ENCODE data around the gene SLC7A1. TPM values are rescaled to one million over a fixed set of nuclear protein-coding genes. Genes with fewer than 3 reads are reported as not detected.

SLC7A1 gene
- total RNA-seq, 2 donors from 2014 or later, result 47.7 to 63.5 TPM

- intact Hi-C loops (cut with DNase I), result loop anchor here (10.0 kb wide), 3 partner anchors 75 to 845 kb away; no protein-coding TSS in a partner anchor
- no peak for DNase-seq (ENCODE audit: low spot score)
Measured at GRCh38 chr13:29589967-29590366, 5.5 kb downstream of the SLC7A1 start.

DNA sequence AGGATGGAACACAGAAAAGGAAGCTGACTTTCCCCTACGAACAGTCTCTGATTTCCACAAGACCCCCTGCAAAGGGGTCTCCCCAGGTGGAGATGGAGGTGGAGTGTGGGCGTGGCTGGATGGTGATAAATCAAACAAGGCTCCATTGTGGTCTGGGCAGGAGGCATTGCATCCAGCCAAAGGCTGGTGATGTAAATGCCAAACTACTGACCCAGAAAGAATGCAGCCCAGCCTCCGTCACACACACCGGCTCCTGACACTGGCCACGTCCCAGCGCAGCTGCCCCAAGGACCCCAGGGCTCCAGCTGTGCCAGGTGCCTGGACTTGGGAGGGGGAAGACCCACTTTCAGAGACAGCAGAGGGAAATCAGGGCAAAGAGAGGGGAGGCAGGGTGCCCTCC, 6.3 kb downstream of the SLC7A1 start:
- intact Hi-C loops (cut with DNase I), result no loop called here
- DNase-seq (ENCODE audit: low spot score), result no peak

GRCh38 chr13:29587645-29588044, 7.8 kb downstream of the SLC7A1 start:
- no peak for DNase-seq (ENCODE audit: low spot score)
- intact Hi-C loops (cut with DNase I), result no loop called here

DNA sequence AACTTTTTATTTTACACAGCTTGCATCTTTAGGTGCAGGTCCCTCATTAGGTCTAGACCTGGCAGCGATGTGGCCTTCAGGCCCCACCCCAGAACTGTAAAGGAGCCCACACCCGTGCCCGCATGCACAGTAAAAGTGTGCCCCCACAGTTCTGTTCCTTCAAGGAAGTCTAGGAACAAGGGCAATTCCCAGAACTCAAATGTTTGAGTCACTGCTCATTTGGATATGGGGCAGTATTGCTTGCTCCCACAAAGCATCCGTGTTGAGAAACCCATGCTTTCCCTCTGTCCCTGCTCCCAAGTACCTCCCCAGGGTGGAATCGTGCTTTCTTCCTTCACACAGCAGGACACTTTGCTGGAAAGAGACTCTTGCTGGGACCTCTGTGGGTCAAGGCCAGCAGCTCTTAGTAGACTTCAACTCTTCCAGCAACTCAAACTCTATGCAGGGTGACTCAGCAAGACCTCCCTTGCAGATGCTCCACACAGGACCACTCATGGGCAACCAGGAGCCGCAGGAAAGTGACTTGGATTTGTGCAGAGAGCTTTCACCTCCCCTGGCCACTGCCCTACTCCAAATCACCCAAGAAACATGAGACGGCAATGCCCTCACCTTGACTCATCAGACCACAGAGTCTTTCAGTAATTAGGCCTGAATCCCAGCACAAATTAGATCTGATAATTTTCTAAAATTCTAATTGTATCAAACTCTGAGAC, 12.3 kb downstream of the SLC7A1 start:
- intact Hi-C loops (cut with DNase I), result no loop called here
- no peak for DNase-seq (ENCODE audit: low spot score)

DNA sequence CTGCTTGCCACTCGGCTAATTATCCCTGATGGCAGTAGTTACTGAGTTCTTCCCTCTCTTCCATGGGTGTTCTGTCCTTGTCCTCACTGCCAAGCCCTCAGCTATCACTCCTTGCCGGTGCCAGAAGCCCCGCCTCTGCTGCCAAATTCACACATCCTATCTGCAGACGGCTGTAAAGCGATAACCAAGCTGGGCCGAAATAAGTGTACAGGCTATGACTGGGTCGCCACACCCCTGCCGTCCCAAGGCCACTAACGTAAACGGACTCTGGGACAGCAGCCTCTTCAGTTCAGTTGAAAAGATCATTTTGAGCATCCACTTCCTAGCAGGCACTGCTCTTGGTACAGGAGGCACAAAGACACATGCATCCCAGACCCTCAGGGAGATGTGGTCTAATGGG, 13.3 kb downstream of the SLC7A1 start:
- intact Hi-C loops (cut with DNase I), result no loop called here
- no peak for DNase-seq (ENCODE audit: low spot score)

DNA sequence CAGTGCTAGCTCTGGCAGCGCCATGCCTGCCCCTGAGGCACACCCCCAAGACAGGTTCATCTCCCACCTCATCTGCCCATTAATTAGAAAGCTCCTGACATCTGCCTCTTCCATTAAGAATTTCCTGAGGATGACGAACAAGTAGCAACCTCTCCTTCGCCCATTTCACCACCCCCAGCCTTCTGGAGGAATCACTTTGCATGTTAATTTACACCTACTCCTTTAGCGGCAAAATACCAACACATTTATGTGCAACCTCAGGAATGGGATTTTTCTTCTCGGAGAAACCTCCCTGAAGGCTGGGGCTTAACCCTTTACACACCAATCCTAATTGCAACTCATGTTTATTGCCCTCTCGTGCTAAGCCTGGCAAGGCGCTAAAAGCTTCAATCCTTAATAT, 13.8 kb downstream of the SLC7A1 start:
- intact Hi-C loops (cut with DNase I), result no loop called here
- no peak for DNase-seq (ENCODE audit: low spot score)

DNA sequence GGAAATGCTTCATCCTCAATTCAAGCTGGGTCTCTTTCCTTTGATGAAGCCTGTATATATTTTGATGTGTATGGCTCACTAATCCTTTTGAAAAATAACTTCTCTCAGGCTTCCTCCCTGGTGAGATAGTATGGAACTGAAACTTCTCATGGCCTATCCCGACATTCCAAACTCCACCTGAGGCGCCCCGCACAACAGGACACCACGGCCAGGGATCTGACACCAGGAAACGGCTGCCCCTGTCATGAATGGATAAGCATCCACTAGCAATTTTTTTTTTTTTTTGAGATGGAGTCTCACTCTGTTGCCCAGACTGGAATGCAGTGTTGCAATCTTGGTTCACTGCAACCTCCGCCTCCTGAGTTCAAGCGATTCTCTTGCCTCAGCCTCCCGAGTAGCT, 16.4 kb downstream of the SLC7A1 start:
- intact Hi-C loops (cut with DNase I), result no loop called here
- DNase-seq (ENCODE audit: low spot score), result no peak

DNA sequence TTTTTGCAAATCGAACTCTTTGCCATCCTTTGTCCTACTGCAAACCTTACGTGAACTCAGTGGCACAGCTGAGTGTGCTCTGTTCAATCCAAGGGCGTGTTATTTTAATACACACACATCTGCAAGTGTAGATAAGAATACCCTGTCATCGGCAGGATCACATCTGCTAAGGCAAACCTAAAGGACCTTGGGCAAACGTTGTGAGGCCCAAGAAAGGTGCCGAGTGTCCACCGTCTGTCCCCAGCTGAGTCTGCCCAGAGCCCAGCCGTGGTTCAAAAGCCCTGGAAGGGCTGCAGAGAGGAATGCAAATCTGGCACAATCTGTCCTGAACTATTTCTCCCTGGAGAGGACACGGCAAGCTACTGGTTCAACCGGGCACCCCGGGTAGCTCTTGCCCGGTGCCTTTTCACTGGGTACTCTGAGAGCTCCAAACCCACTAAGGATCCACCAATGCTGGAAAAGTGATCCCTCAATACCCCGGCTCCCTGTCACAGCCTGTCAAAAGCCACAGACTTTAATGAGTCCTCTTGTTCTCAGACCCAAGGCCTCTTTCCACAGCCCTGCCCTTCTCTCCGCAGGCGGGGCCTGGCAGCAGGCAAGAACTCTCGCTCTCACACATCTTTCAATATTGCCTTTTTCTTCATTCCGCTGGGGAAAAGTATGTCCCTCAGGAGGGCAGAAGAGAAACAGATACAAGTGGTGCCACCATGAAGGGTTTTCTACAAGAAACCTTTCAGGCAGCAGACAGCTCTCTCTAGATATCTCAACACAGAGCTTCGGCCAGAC, 17.0 kb downstream of the SLC7A1 start:
- intact Hi-C loops (cut with DNase I), result no loop called here
- DNase-seq (ENCODE audit: low spot score), result no peak

GRCh38 chr13:29577136-29578051, 18.1 kb downstream of the SLC7A1 start:
- no peak for DNase-seq (ENCODE audit: low spot score)
- intact Hi-C loops (cut with DNase I), result no loop called here

DNA sequence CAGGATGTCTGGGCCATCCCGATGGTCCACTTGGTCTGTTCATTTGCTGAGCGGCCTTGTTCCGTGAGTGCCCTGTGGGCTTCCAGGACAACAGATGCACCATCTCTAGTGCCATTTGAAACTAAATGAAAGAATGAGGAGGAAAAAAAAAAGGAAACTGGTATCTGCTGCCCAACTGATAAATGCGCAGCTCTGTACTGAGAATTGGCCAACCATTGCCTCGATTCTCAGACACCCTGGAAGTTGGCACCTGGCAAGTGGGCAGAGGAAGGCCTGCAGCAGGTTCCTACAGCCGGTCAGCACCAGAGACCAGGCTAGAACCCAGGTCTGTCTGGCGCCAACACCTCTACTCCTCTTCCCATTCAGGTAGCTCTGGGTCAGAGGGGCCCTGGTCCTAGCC, 18.9 kb downstream of the SLC7A1 start:
- intact Hi-C loops (cut with DNase I), result no loop called here
- no peak for DNase-seq (ENCODE audit: low spot score)

GRCh38 chr13:29575098-29575497, 20.4 kb downstream of the SLC7A1 start:
- intact Hi-C loops (cut with DNase I), result no loop called here
- no peak for DNase-seq (ENCODE audit: low spot score)

GRCh38 chr13:29573190-29573589, 22.3 kb downstream of the SLC7A1 start:
- intact Hi-C loops (cut with DNase I), result no loop called here
- DNase-seq (ENCODE audit: low spot score), result no peak

DNA sequence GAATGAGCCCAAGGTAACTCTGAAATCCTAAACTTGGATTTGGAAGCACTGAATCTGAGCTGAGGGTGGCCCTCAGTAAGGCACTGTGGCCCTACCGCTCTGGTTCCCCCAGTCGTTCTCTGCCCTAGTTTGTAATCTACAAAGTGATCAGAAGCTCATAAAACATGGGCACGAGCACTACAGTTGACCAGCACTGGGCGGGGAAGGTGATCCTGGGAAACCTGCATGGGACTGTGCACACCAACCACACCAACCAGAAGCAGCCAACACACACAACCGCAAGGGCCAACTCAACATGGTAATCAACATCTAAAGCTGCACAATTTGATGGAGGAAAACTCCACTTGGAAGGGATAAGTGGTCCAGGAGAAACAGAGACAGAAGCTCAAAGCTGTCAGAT, 22.9 kb downstream of the SLC7A1 start:
- no peak for DNase-seq (ENCODE audit: low spot score)
- intact Hi-C loops (cut with DNase I), result loop anchor here in 1 of 2 donors (1.0 kb wide), 1 partner anchor 40 kb away; no protein-coding TSS in a partner anchor

DNA sequence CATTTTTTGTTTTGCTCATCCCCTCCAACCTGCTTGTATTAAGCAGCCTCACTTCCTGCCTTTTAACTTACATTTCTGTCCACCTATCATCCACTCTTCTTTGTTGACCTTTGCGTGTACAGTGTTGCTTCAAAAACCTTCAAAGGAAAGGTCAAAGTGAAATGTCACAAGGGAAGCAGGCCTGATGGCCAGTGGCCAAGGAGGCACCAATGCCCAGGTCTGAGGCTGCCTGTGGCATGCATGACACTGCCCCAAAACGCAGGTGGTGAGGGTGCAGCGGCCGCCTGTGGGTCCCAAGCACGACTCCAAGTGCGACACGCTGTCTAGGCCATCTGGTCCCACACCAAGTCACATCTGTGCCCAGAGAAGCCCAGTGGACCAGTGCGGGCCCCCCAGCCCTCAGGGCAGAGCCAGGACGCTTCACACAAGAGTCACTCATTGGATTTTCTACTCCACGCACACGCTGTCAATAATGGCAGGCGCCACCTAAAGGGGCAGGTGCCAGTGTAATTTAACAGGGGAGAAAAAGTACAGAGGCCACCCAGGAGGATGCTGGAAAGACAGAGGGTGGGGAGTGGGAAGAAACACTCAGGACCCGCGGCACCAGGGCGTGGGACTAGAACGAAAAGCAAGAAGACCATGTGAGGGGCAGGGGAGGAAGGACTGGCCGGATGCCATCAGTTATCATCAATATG, 23.5 kb downstream of the SLC7A1 start:
- intact Hi-C loops (cut with DNase I), result loop anchor here in 1 of 2 donors (1.0 kb wide), 1 partner anchor 40 kb away; no protein-coding TSS in a partner anchor
- no peak for DNase-seq (ENCODE audit: low spot score)

DNA sequence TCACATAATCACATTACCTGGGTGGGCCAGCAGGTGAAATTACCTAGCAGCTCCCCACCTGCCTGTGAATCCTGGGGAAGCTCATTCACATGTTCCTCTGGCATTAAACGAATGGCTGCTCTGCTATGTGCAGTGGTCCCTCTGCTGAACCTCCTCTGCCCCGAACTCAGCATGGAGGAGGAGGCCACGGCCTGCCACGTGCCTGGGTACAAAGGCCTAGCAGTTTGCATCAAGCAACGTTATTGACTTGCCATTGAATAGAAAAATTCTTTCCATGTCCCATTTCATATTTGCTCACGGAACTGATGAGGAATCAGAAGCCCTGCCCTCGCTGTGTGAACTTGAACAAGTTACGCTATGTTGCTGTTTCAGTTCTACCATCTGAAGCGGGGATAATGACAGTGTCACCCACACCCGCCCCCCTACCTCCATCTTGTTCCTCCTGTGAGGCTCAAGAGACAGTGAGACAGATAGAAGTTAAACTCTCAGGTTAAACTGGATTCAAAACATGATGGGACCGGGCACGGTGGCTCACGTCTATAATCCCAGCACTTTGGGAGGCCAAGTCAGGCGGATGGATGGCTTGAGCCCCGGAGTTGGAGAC, 25.3 kb downstream of the SLC7A1 start:
- no peak for DNase-seq (ENCODE audit: low spot score)
- intact Hi-C loops (cut with DNase I), result no loop called here

- intact Hi-C loops (cut with DNase I), result no loop called here
- DNase-seq (ENCODE audit: low spot score), result no peak
Measured at GRCh38 chr13:29569253-29570050, 26.0 kb downstream of the SLC7A1 start.

- intact Hi-C loops (cut with DNase I), result no loop called here
- DNase-seq (ENCODE audit: low spot score), result no peak
Measured at GRCh38 chr13:29568731-29569130, 26.8 kb downstream of the SLC7A1 start.

DNA sequence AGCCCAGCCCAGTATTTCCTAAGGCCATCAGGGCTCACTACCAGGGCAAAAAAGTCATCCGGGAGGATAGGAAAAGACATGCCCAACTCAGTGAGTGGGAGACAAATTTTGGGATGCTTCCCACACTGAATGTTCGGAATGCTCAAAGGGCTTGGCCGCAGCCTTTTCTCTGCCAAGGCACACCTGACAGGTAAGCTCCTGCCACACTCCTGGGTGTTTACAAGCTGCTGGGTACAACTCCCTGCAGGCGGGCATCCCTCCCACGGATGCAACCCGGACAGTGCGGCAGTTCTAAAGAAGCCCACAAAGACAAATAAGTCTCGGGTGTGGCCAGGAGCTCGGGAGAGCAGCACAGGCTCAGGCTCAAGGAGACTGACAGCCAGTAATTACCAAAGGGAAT, 28.1 kb downstream of the SLC7A1 start:
- no peak for DNase-seq (ENCODE audit: low spot score)
- intact Hi-C loops (cut with DNase I), result no loop called here
